Measurements from ENCODE around the gene MPC1.
A peak's percentile ranks its signal among the peaks of the same experiment; 100 is the strongest.

Gene MPC1

GRCh38 chr6:166382933-166383801, at the start of gene MPC1:
Gene MPC1, minus strand, starts transcription at chr6:166382940. Its CDS starts 64 bp downstream, at chr6:166382876.
- DNase-seq = peak; percentile 87

- no peak for DNase-seq
Observed at GRCh38 chr6:166430269-166430668, 47.5 kb upstream of the MPC1 start.

DNA sequence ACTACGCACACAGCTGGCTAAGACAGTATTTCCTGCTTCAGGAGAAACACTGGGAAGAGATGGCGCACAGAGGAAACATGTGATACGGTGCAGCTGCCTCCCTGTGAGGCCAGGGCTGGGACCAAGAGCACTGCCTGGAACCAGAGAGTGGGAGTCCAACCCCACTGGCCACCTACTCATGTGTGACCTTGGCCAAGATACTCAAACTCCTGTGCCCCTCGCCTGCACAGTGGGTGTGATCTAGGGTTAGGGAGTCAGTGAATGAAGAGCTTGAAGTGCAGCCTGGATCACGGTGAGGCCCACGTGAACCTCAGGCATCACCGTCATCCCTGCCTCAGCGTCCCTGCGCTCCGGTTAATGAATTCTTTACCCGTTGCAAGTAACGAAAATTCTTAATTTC, 41.7 kb upstream of the MPC1 start:
- no peak for DNase-seq

DNA sequence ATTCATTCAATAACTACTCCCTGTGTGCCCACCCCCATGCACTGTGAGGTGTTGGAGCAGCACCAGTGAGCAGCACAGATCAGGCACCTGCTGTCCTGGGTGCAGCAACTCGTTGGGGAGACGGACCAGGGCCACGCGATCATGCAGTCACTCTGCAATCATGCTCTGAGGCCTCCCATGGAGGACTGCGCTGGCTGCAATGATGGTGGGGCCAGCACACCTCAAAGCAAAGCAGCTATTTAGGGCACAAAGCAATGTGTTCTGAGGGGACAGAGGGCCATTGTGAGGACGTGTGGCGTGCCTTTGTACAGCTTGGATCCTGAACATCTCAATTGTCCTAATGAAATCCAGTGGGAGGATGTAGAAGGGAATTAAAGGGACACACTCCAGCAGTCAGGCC, 41.0 kb upstream of the MPC1 start:
- no peak for DNase-seq

- no peak for DNase-seq
Observed at GRCh38 chr6:166423051-166423745, 40.5 kb upstream of the MPC1 start.

DNA sequence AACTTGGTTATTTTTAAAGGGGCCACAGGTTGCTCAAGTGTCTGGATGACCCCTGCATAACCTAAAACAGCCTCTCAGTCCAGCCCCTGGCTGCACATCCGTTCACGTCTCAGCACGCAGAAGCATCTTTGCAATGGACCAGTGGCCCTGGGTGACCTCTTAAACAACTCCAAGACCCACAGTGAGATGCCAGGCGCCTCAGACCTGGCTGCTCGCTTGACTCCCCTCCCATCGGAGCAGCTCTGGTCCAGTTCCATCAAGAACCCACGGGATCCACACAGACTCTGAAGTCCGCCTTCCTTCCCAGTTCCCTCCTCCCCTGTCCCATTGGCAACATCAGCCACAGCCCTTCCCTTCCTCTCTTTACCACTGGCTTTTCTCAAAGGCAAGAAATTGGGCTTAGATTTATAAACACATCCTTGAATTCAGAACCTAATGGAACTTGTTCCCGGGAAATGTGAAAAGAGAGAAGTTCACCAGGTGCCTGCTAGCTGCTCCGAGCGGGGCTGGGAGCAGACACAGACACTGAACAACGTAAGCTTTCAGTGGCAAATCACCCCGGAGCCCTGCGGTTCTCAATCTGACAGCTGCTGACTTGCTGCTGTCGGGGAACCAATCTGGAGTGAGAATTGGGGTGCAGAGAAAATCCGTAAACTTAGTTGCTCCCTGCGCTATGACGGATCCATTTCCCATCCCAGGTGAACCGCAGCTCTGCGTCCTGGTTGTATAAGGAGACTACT, 39.6 kb upstream of the MPC1 start:
- no peak for DNase-seq

GRCh38 chr6:166420351-166420750, 37.6 kb upstream of the MPC1 start:
- peak; percentile 6 for DNase-seq

DNA sequence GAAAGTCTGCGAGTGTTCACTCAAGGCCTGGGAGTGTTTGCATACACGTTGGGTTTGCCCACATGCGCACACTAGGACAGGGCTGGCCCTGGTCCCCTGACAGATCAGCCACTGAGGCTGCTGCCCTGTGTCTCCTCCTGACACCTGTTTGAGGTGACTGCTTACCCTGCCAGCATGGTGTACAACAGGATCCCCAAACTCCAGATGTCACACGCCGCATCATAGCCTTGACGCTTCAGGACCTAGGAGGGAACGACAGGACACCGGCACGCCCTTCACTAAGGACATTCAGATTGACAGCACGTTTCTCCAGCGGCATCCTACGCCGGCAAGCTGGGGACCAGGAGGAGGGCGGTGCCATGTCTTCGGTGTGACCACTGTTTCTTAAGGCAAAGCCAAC, 37.0 kb upstream of the MPC1 start:
- no peak for DNase-seq

- DNase-seq = no peak
Observed at GRCh38 chr6:166419286-166419685, 36.5 kb upstream of the MPC1 start.

- DNase-seq = no peak
Observed at GRCh38 chr6:166418691-166419143, 36.0 kb upstream of the MPC1 start.

- no peak for DNase-seq
Observed at GRCh38 chr6:166417285-166417691, 34.5 kb upstream of the MPC1 start.

- DNase-seq = no peak
Observed at GRCh38 chr6:166415833-166416347, 33.1 kb upstream of the MPC1 start.

DNA sequence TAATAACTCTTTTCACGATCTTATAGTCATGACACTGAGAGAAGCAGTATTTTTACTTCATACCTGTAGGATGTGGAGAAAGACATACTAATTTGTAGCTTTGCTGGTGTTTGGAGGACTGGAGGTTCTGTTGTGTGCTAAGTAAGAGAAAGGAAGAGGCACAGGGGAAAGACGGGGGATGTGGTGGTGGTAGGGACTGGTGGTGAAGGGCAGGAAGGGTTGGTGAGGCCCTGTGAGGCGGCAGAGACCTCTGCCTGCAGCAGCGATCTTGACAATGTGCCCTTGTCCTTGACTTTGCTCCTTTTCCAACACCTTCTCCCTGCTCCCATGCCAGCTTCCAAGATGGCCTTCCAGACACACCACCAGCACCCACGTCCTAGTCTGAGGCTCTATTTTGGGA, 32.6 kb upstream of the MPC1 start:
- DNase-seq = no peak

- no peak for DNase-seq
Observed at GRCh38 chr6:166413491-166413951, 30.8 kb upstream of the MPC1 start.

DNA sequence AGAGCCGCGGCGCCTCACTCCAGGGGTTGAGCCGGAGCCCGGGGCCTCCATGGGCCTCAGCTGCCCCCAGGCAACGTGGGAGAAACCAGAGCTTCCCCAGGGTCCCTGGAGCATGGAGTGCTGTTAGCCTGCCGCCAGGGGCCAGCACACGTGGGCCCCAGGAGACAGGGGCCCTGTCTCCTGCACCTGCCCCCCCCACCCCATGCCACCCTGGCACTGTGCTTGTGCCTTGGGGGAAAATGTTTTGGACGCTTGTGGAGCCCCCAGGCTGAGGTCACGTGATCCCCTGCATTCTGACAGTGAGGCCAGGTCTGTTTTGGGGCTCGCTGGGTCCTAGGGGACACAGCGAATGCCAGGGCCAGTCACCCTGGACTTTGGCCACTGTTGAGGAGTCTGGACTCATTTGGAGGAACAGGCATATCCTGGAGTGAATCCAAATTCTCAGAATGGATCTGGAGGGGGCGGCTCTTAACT, 30.2 kb upstream of the MPC1 start:
- no peak for DNase-seq

DNA sequence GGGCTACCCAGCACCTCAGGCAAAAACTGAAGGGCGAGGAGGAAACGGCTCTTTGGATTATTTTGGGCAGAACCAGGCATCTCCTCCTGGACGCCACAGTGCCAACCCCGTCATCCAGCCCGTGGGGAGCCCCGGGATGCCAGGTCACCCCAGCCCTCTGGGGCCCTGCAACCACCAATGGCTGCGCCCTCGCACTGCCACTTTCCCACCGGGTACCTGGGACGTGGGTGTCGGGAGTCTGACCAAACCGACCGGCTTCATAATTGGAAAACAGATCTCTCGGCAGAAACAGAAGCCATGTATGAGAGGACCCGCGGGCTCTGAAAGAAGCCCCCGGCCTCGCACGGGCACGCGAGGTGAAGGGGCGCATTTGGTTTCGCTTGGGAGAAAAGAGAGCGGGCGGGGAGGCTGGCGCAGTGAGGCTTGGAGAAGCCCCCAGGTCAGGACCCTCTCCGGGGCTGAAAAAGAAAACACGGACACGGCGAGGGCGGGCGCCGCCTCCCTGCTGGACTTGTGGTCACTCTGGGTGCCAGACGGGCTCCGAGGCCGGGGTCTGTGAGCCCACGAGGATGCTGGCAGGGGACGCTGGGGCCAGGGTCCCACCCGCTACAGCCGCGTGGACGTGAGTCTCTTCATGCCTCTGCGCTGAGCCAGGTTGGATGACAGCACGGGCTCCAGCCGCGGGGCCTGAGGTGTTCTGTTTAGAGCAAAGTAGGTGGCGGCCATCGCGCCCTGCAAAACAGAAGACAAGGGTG, 29.6 kb upstream of the MPC1 start:
- no peak for DNase-seq

- DNase-seq = no peak
Observed at GRCh38 chr6:166411721-166412151, 29.0 kb upstream of the MPC1 start.

- no peak for DNase-seq
Observed at GRCh38 chr6:166411271-166411670, 28.5 kb upstream of the MPC1 start.

- no peak for DNase-seq
Observed at GRCh38 chr6:166410426-166410935, 27.7 kb upstream of the MPC1 start.

DNA sequence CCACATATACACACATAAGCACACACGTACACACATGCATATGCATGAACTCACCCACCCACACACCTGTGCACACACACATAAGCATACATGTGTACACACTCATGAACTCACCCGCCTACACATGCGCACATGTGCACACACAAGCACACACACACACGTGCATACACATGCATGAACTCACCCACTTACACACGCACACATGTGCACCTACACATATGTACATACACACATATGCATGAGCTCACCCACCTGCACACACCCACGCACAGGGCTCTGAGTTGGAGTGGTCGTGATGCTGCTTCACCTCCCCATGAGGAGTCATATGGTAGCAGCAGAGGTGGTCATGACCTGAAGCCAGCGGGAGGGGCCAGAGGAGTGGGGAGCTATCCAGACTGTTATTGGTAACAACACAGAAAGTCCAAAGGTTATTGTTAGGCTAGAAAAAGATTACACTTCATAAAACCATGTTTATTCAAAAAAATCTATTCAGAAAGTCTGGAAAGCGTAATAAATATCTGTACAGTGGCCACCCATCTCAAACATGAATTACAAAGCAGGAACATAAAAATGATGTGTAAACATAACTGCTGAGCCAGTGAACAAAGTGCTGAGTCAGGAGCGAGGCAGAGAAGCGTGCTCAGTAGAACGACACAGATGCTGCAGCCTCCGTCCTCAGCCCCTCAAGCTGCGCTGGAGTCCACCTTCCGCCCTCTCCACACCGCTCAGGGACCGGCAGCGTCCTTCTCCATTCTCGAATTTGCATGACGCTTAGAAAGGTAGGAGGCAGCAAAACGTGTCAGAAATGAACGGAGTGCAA, 26.4 kb upstream of the MPC1 start:
- no peak for DNase-seq

GRCh38 chr6:166406197-166406596, 23.5 kb upstream of the MPC1 start:
- no peak for DNase-seq

Data from GF-D8 (cell line).